ENCODE data around the gene PYROXD2. TPM values are rescaled to one million over a fixed set of nuclear protein-coding genes. Genes with fewer than 3 reads are reported as not detected.
"Not testable (repeated sequence)": the region's sequence is repeated elsewhere in the genome, so short reads cannot be mapped to it uniquely, and the experiment has no call there.

Gene PYROXD2
- total and polyA plus RNA-seq, 12 donors = 4.6 to 70.6 (median 28.3) TPM

- no peaks in the 10 kb centered on the region for H3K27me3 ChIP-seq
- intact Hi-C loops (cut with DNase I) = no loop called here
- H3K4me1 ChIP-seq (replicated peaks in 1 of 2) = no peaks in the 10 kb centered on the region
- no peak overlapping the region for H3K4me3 ChIP-seq
- peaks cover 0 to 3% of the 10 kb centered on the region in 2 donors for H3K36me3 ChIP-seq (replicated peaks in 1 of 2)
- H3K9me3 ChIP-seq (replicated peaks in 1 of 3) = no peaks in the 10 kb centered on the region
- H3K27ac ChIP-seq = peak overlapping the region in 1 of 5 donors; percentile 68
- DNase-seq = no peak
- TF ChIP-seq CTCF (IDR thresholded peaks at IDR 0.05) = no peak
- TF ChIP-seq POLR2A (IDR thresholded peaks at IDR 0.05) = no peak
- WGBS, 4 donors = 92 to 97% (median 95%) methylated on average over 5 to 6 of the region's 6 CpGs
Observed at GRCh38 chr10:98383869-98384268, 31.1 kb downstream of the PYROXD2 start.

GRCh38 chr10:98383134-98383667 is 31.8 kb downstream of the PYROXD2 start:
- peak in 2 of 7 donors; percentile 23 for DNase-seq
- WGBS, 4 donors = 79 to 88% (median 84%) methylated on average over 6 to 7 of the region's 7 CpGs
- intact Hi-C loops (cut with DNase I); H3K9me3 ChIP-seq (replicated peaks in 1 of 3); H3K4me1 ChIP-seq (replicated peaks in 1 of 2); H3K27me3 ChIP-seq; H3K4me3 ChIP-seq; H3K36me3 ChIP-seq (replicated peaks in 1 of 2): not testable (repeated sequence)
- peak overlapping the region in 2 of 5 donors; percentile 31 to 82 for H3K27ac ChIP-seq

GRCh38 chr10:98382691-98383101 is 32.3 kb downstream of the PYROXD2 start:
- Histone ChIP-seq H3K36me3 (replicated peaks in 1 of 2) (peaks cover 0 to 3% of the 10 kb centered on the region in 2 donors), H3K4me1 (replicated peaks in 1 of 2) (no peaks in the 10 kb centered on the region), H3K9me3 (replicated peaks in 1 of 3) (no peaks in the 10 kb centered on the region), H3K27me3 (no peaks in the 10 kb centered on the region), H3K27ac (peak overlapping the region in 2 of 5 donors; percentile 31 to 82), H3K4me3 (no peak overlapping the region)
- no peak for TF ChIP-seq CTCF (IDR thresholded peaks at IDR 0.05)
- TF ChIP-seq POLR2A (IDR thresholded peaks at IDR 0.05) = no peak
- intact Hi-C loops (cut with DNase I) = no loop called here
- no peak for DNase-seq
- WGBS, 4 donors = 77 to 84% (median 80%) methylated on average over 3 to 5 of the region's 5 CpGs

- no peaks in the 10 kb centered on the region for H3K4me1 ChIP-seq (replicated peaks in 1 of 2)
- intact Hi-C loops (cut with DNase I) = no loop called here
- H3K4me3 ChIP-seq = no peak overlapping the region
- no peaks in the 10 kb centered on the region for H3K9me3 ChIP-seq (replicated peaks in 1 of 3)
- H3K27me3 ChIP-seq = no peaks in the 10 kb centered on the region
- 81 to 88% (median 85%) methylated on average over 7 to 8 of the region's 8 CpGs for WGBS, 4 donors
- H3K27ac ChIP-seq = no peak overlapping the region
- TF ChIP-seq CTCF (IDR thresholded peaks at IDR 0.05) = no peak
- no peak for TF ChIP-seq POLR2A (IDR thresholded peaks at IDR 0.05)
- H3K36me3 ChIP-seq (replicated peaks in 1 of 2) = peaks cover 0 to 3% of the 10 kb centered on the region in 2 donors
- no peak for DNase-seq
Observed at GRCh38 chr10:98380493-98381339, 34.3 kb downstream of the PYROXD2 start.
